Loucy (cell line): ENCODE measurements around the gene GNPTG.

Experiments
- H2AFZ ChIP-seq: fragments of 200-600 bp; sonication (generic); 2 replicates; pipeline ENCODE4 v1.6.0; 2016; ENCODE audit warnings: antibody characterized with exemption, mild to moderate bottlenecking, low read length, moderate library complexity
- H3F3A ChIP-seq: fragments of 200-600 bp; 2 replicates; pipeline ENCODE4 v1.6.0; 2016; ENCODE audit warnings: antibody characterized with exemption, low read depth, mild to moderate bottlenecking
- H3K27me3 ChIP-seq: fragments of 200-600 bp; sonication (generic); 2 replicates; pipeline ENCODE4 v1.6.1; 2014; ENCODE audit warnings: low read length, mild to moderate bottlenecking; ENCODE audit not compliant: insufficient read depth, poor library complexity, severe bottlenecking
- H3K36me3 ChIP-seq: fragments of 200-600 bp; sonication (generic); 2 replicates; pipeline ENCODE4 v1.6.1; 2016; ENCODE audit warnings: low read length; ENCODE audit not compliant: insufficient read depth
- H3K4me1 ChIP-seq: fragments of 200-600 bp; sonication (generic); 2 replicates; pipeline ENCODE4 v1.5.1; 2014; ENCODE audit warnings: low read length, mild to moderate bottlenecking; ENCODE audit not compliant: insufficient read depth, poor library complexity, severe bottlenecking
- H3K4me2 ChIP-seq: fragments of 200-600 bp; sonication (generic); 2 replicates; pipeline ENCODE4 v1.6.0; 2014; ENCODE audit warnings: antibody characterized with exemption, low read length, low read depth, mild to moderate bottlenecking; ENCODE audit not compliant: poor library complexity, severe bottlenecking
- H3K4me3 ChIP-seq: fragments of 200-600 bp; sonication (generic); 2 replicates; pipeline ENCODE4 v1.5.1; 2014; ENCODE audit warnings: low read length, mild to moderate bottlenecking, mixed read lengths; ENCODE audit not compliant: poor library complexity, severe bottlenecking
- H3K79me2 ChIP-seq: fragments of 200-600 bp; sonication (generic); 2 replicates; pipeline ENCODE4 v1.6.1; 2014; ENCODE audit warnings: low read length; ENCODE audit not compliant: insufficient read depth
- H3K9ac ChIP-seq: fragments of 200-600 bp; sonication (generic); 2 replicates; pipeline ENCODE4 v1.6.0; 2014; ENCODE audit warnings: mild to moderate bottlenecking, low read depth, low read length, moderate library complexity; ENCODE audit not compliant: poor library complexity, severe bottlenecking
- H3K9me2 ChIP-seq: fragments of 200-600 bp; sonication (generic); replicated peaks from 2 replicates; pipeline ENCODE4 v1.6.1; 2016; ENCODE audit warnings: low read depth, low read length, mixed read lengths
- H3K9me3 ChIP-seq: fragments of 200-600 bp; sonication (generic); 2 replicates; pipeline ENCODE4 v1.6.1; 2014; ENCODE audit warnings: mild to moderate bottlenecking, antibody characterized with exemption, low read length, low read depth; ENCODE audit not compliant: insufficient read depth
- H4K20me1 ChIP-seq: fragments of 200-600 bp; sonication (generic); 2 replicates; pipeline ENCODE4 v1.6.0; 2014; ENCODE audit warnings: antibody characterized with exemption, low read length, mild to moderate bottlenecking; ENCODE audit not compliant: insufficient read depth, poor library complexity, severe bottlenecking
- EZH2phosphoT487 ChIP-seq: fragments of 200-600 bp; IDR thresholded peaks from 2 replicates; pipeline ENCODE4 v1.6.1; 2018; ENCODE audit warnings: antibody characterized with exemption, mild to moderate bottlenecking, moderate library complexity, borderline replicate concordance
- TF ChIP-seq, protein P1 (sequence below): fragments of 200-600 bp; sonication (generic); conservative IDR thresholded peaks from 2 replicates; pipeline ENCODE4 v1.5.1; 2014; ENCODE audit warnings: mild to moderate bottlenecking, antibody characterized with exemption, low read length

The GNPTG gene

DNA sequence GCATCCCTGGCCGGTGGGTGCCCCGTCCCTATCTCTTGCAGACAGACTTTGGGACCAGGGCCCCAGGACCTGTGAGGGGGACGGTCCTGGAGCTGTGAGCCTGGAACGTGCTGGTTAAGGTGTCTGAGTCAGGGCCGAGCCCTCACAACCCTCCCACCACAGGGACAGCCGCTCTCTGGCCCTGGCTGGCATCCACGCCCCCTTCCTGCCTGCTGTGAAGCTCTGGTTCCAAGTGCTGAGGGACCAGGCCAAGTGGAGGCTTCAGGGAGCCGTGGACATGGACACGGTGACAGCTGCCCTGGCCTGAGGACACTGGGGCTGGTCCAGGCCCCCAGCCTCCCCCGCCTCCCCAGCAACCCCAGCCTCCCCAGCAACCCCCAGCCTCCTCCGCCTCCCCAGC lies 6.6 kb upstream of the GNPTG start:
- Histone ChIP-seq H3K27me3 (no peaks in the 10 kb centered on the region), H3K9me2 (no peaks in the 10 kb centered on the region), H3K4me3 (no peak overlapping the region), H3K36me3 (no peaks in the 10 kb centered on the region), H3K4me2 (no peak overlapping the region), H3K79me2 (no peaks in the 10 kb centered on the region), H4K20me1 (no peaks in the 10 kb centered on the region), H3F3A (no peaks in the 10 kb centered on the region), H3K9me3 (no peaks in the 10 kb centered on the region), H3K4me1 (peaks cover 4% of the 10 kb centered on the region), H2AFZ (no peak overlapping the region), H3K9ac (no peak overlapping the region)
- TF ChIP-seq EZH2phosphoT487: no peak
- TF ChIP-seq, protein P1, sequence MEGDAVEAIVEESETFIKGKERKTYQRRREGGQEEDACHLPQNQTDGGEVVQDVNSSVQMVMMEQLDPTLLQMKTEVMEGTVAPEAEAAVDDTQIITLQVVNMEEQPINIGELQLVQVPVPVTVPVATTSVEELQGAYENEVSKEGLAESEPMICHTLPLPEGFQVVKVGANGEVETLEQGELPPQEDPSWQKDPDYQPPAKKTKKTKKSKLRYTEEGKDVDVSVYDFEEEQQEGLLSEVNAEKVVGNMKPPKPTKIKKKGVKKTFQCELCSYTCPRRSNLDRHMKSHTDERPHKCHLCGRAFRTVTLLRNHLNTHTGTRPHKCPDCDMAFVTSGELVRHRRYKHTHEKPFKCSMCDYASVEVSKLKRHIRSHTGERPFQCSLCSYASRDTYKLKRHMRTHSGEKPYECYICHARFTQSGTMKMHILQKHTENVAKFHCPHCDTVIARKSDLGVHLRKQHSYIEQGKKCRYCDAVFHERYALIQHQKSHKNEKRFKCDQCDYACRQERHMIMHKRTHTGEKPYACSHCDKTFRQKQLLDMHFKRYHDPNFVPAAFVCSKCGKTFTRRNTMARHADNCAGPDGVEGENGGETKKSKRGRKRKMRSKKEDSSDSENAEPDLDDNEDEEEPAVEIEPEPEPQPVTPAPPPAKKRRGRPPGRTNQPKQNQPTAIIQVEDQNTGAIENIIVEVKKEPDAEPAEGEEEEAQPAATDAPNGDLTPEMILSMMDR: no peak

DNA sequence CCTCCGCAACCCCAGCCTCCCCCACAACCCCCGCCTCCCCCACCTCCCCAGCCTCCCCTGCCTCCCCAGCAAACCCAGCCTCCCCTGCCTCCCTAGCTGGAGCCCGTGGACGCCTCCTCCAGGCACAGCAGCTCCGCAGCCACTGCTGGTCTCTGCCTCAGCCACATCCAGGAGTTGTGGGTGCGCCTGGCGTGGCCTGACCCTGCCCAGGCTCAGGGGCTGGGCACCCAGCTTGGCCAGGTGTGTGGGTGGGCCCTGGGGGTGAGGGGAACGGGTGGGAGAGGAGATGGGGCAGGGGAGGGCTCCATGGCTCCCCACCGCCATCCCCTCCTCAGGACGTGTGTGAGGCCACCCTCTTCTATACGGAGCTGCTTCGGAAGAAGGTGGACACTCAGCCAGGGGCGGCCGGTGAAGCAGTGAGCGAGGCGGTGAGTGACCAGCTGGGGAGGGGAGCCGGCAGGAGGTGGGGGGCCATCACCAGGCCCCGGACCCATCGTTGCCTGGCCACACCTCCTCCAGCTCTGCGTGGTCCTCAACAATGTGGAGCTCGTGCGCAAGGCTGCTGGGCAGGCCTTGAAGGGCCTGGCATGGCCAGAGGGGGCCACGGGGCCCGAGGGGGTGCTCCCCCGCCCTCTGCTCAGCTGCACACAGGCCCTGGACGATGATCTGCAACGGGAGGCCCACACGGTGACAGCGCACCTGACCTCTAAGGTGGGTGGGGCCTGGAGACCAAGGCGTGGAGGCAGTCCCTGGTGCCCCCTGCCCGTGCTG lies 5.9 kb upstream of the GNPTG start:
- Histone ChIP-seq H4K20me1 (no peaks in the 10 kb centered on the region), H3K27me3 (no peaks in the 10 kb centered on the region), H3F3A (no peaks in the 10 kb centered on the region), H3K4me1 (peaks cover 4% of the 10 kb centered on the region), H3K36me3 (no peaks in the 10 kb centered on the region), H3K9me3 (no peaks in the 10 kb centered on the region), H3K4me2 (no peak overlapping the region), H3K79me2 (peaks cover 4% of the 10 kb centered on the region; the same call in 1 of the 2 replicates), H3K9me2 (no peaks in the 10 kb centered on the region), H3K9ac (no peak overlapping the region), H2AFZ (no peak overlapping the region), H3K4me3 (no peak overlapping the region)
- no peak for TF ChIP-seq EZH2phosphoT487
- TF ChIP-seq, protein P1: no peak

DNA sequence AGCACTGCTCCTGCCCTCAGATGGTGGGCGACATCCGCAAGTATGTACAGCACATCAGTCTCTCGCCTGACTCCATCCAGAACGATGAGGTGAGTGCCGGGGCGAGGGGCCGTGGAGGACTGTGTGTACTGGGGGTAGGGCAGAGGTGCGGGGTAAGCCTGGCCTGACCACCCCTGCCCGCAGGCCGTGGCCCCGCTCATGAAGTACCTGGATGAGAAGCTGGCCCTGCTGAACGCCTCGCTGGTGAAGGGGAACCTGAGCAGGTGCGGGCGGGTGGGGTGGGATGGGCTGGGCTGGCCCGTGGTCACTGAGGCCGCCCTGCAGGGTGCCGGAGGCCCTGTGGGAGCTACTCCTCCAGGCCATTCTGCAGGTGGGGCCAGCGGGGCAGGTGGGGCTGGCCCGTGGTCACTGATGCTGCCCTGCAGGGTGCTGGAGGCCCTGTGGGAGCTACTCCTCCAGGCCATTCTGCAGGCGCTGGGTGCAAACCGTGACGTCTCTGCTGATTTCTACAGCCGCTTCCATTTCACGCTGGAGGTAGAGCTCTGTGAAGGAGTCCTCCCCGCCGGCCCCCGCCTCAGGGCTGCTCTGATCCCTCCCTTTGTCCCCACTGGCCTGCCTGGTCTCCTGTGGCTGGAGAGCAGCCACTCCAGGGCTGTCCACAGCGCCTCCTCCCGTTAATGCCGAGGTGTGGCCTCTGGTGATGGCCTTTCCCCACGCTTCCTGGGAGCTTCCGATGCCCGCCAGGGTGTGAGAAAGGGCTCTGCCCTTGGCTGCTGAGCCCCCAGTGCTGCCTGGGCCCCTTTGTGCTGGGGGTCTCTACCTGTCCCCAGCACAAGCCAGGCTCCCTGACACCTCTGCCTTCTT lies 5.1 kb upstream of the GNPTG start:
- TF ChIP-seq, protein P1: no peak
- no peak for TF ChIP-seq EZH2phosphoT487
- Histone ChIP-seq H3K9me3 (no peaks in the 10 kb centered on the region), H2AFZ (no peak overlapping the region), H3K9me2 (no peaks in the 10 kb centered on the region), H3F3A (no peaks in the 10 kb centered on the region), H3K9ac (no peak overlapping the region), H3K4me3 (no peak overlapping the region), H3K4me1 (peaks cover 4% of the 10 kb centered on the region), H3K4me2 (no peak overlapping the region), H3K79me2 (peaks cover 11% of the 10 kb centered on the region; the same call in 1 of the 2 replicates), H3K27me3 (no peaks in the 10 kb centered on the region), H4K20me1 (no peaks in the 10 kb centered on the region), H3K36me3 (no peaks in the 10 kb centered on the region)
